Measurements from ENCODE around the gene MAPK9.

MAPK9 gene

DNA sequence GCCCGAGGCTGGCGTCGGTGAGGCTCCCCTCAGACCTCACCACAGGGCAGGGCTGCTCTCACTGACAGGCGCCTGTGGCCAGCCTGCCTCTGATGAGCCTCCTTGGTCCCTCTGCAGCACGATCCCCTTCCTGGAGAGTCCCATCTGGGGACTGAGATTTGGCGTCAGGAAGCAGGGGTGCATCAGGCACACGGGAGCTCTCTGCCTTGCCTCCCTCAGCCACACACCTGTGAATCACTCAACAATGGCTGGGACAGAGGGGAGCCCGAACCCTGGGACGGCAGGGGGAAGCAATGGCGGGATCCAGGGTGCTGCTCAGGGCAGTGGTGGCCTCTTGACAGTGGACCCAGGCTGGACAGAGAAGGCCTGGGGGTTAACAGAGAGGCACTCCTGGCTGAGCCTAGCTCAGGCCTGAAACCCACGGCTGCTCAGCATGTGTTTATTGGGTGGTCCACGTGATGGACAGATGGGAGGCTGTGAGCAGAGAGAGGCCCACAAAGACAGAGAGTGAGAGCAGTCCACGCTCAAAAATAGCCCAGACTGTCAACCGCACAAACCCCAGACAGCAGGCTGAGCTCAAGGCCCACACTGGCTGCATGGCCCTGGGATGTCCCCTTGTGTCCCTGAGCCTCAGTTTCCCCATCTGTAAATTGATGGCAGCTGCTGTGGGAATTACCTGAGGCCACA lies 94.7 kb downstream of the MAPK9 start:
- no peak for DNase-seq
- ATAC-seq, result no peak
- Mint-ChIP-seq H3K27ac (no peak overlapping the region), H3K4me3 (no peak overlapping the region), H3K27me3 (peaks cover 17% of the 10 kb centered on the region), H3K4me1 (no peaks in the 10 kb centered on the region), H3K9me3 (no peaks in the 10 kb centered on the region)

GRCh38 chr5:180194410-180195345 lies 97.2 kb downstream of the MAPK9 start:
- Mint-ChIP-seq H3K27ac (peak overlapping the region in 1 of 2 donors; percentile 9), H3K4me3 (no peak overlapping the region), H3K4me1 (no peaks in the 10 kb centered on the region), H3K9me3 (no peaks in the 10 kb centered on the region), H3K27me3 (peaks cover 7% of the 10 kb centered on the region)
- ATAC-seq (no peak), DNase-seq (no peak)

DNA sequence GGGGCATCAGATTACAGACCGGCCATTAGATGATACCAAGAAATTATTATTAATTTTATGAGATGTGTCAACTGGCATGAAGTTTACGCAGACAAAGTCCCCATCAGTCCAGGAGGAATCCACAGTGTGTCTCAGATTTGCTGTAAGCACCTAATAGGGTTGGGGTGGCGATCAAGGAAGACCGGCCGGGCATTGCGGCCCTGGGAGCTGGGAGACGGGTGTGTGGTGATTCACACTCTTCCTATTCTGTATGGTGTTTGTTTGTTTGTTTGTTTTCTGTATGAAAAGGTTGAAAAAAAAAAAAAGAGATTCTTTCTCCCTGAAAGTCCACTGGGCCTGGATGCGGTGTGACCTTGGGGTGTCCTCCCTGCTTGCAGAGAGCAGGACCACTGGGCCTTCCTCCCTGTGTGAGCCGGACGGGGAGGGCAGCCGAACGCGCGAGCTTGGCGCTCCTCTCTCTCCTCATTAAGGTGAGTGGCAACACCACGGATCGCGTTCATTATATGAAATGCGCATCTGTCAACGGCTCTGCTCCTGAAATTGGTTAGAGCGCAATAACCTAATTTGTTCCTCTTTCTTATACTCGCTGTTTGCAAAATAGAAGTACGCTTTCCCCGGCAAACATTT lies 98.0 kb downstream of the MAPK9 start:
- Mint-ChIP-seq H3K4me1 (no peaks in the 10 kb centered on the region), H3K9me3 (peaks cover 0 to 6% of the 10 kb centered on the region in 2 donors), H3K27me3 (peaks cover 9% of the 10 kb centered on the region), H3K4me3 (no peak overlapping the region), H3K27ac (peak overlapping the region in 1 of 2 donors; percentile 9)
- DNase-seq (no peak), ATAC-seq (no peak)

DNA sequence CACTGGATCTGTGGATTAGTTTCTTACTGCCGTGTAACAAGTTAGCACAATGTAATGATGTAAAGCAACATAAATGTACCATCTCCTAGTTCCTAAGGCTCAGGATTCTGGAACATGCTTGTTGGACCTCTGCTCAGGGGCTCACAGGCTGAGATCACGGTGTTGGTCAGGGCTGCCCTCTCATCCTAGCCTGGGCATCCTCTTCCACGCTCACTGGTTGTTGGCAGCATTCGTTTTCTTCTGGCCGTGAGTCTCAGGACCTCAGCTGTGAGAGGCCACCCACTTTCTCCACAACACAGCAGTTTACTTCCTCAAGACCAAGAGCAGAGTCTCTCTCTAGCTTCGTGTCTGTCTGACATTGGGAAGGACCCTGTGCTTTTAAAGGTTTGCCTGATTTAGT lies 100.2 kb downstream of the MAPK9 start:
- no peak for DNase-seq
- no peak for ATAC-seq
- Mint-ChIP-seq H3K9me3 (peaks cover 0 to 6% of the 10 kb centered on the region in 2 donors), H3K4me1 (no peaks in the 10 kb centered on the region), H3K27ac (no peak overlapping the region), H3K4me3 (no peak overlapping the region), H3K27me3 (peaks cover 6% of the 10 kb centered on the region)

GRCh38 chr5:180187767-180188166 lies 104.1 kb downstream of the MAPK9 start:
- Mint-ChIP-seq H3K9me3 (peaks cover 0 to 6% of the 10 kb centered on the region in 2 donors), H3K27ac (no peak overlapping the region), H3K27me3 (peaks cover 12% of the 10 kb centered on the region), H3K4me3 (no peak overlapping the region), H3K4me1 (no peaks in the 10 kb centered on the region)
- ATAC-seq (no peak), DNase-seq (no peak)

Data from stimulated activated naive CD8-positive, alpha-beta T cell treated with anti-CD3 and anti-CD28 coated beads, Interleukin-15, amount 100 ng/mL, for 72 hours (primary cell).